NOMO-1 treated with dmso at 0.1 percent for 144 hours (cell line): ENCODE data around the gene PCCA.
A peak's percentile ranks its signal among the peaks of the same experiment; 100 is the strongest.
"Not testable (repeated sequence)": the region's sequence is repeated elsewhere in the genome, so short reads cannot be mapped to it uniquely, and the experiment has no call there.

Source experiments
- DNase-seq: peaks from one replicate; lab custom pipeline; 2025; ENCODE audit not compliant: unreplicated experiment; lab: John Stamatoyannopoulos, UW

The PCCA gene

GRCh38 chr13:100095498-100095897, 6.6 kb downstream of the PCCA start:
- DNase-seq = no peak

- no peak for DNase-seq
These were observed 7.6 kb downstream of the PCCA start for GRCh38 chr13:100096526-100096925.

GRCh38 chr13:100097821-100098220, 8.9 kb downstream of the PCCA start:
- DNase-seq = no peak

GRCh38 chr13:100098445-100099116, 9.7 kb downstream of the PCCA start:
- no peak for DNase-seq

GRCh38 chr13:100099117-100099445, 10.2 kb downstream of the PCCA start:
- DNase-seq = not testable (repeated sequence)

- DNase-seq = no peak
These were observed 11.4 kb downstream of the PCCA start for GRCh38 chr13:100100115-100100879.

- no peak for DNase-seq
These were observed 13.1 kb downstream of the PCCA start for GRCh38 chr13:100102042-100102441.

- DNase-seq = no peak
These were observed 17.1 kb downstream of the PCCA start for GRCh38 chr13:100106005-100106404.

- DNase-seq = no peak
These were observed 17.8 kb downstream of the PCCA start for GRCh38 chr13:100106705-100107104.

- no peak for DNase-seq
These were observed 20.1 kb downstream of the PCCA start for GRCh38 chr13:100108913-100109507.

GRCh38 chr13:100110269-100110668, 21.4 kb downstream of the PCCA start:
- no peak for DNase-seq

- no peak for DNase-seq
These were observed 23.4 kb downstream of the PCCA start for GRCh38 chr13:100112186-100112838.

- DNase-seq = no peak
These were observed 26.9 kb downstream of the PCCA start for GRCh38 chr13:100115693-100116254.

- DNase-seq = peak; percentile 43
These were observed 35.4 kb downstream of the PCCA start for GRCh38 chr13:100124265-100124664.

- no peak for DNase-seq
These were observed 37.1 kb downstream of the PCCA start for GRCh38 chr13:100125946-100126345.

- peak; percentile 3 for DNase-seq
These were observed 39.5 kb downstream of the PCCA start for GRCh38 chr13:100128373-100128772.

GRCh38 chr13:100128838-100129237, 39.9 kb downstream of the PCCA start:
- DNase-seq = peak; percentile 48

GRCh38 chr13:100129605-100130004, 40.7 kb downstream of the PCCA start:
- peak; percentile 24 for DNase-seq

GRCh38 chr13:100130092-100130491, 41.2 kb downstream of the PCCA start:
- no peak for DNase-seq

GRCh38 chr13:100130930-100131511, 42.1 kb downstream of the PCCA start:
- DNase-seq = no peak
